Central memory CD4-positive, alpha-beta T cell (primary cell): ENCODE measurements around the gene KBTBD8.

ENCODE experiments used
- DNase-seq: peaks from one replicate; pipeline ENCODE4 v3.0.0; 2022

Gene KBTBD8

GRCh38 chr3:67000009-67000408 lies 1.9 kb downstream of the KBTBD8 start:
- DNase-seq: no peak

- DNase-seq: no peak
Observed at GRCh38 chr3:67001086-67001861, 3.2 kb downstream of the KBTBD8 start.

GRCh38 chr3:67005974-67006373 lies 7.9 kb downstream of the KBTBD8 start:
- DNase-seq: no peak

- no peak for DNase-seq
Observed at GRCh38 chr3:67006460-67006859, 8.4 kb downstream of the KBTBD8 start.

GRCh38 chr3:67008388-67008787 lies 10.3 kb downstream of the KBTBD8 start:
- DNase-seq: no peak

GRCh38 chr3:67009716-67010115 lies 11.6 kb downstream of the KBTBD8 start:
- DNase-seq: no peak

GRCh38 chr3:67011414-67012131 lies 13.5 kb downstream of the KBTBD8 start:
- DNase-seq: no peak

GRCh38 chr3:67012564-67012963 lies 14.5 kb downstream of the KBTBD8 start:
- no peak for DNase-seq

- no peak for DNase-seq
Observed at GRCh38 chr3:67015702-67016484, 17.8 kb downstream of the KBTBD8 start.

GRCh38 chr3:67016522-67017080 lies 18.5 kb downstream of the KBTBD8 start:
- DNase-seq: no peak

GRCh38 chr3:67017211-67017610 lies 19.1 kb downstream of the KBTBD8 start:
- no peak for DNase-seq

GRCh38 chr3:67018105-67018788 lies 20.1 kb downstream of the KBTBD8 start:
- DNase-seq: no peak

GRCh38 chr3:67018789-67019526 lies 20.9 kb downstream of the KBTBD8 start:
- no peak for DNase-seq

GRCh38 chr3:67028001-67028784 lies 30.1 kb downstream of the KBTBD8 start:
- no peak for DNase-seq

- DNase-seq: no peak
Observed at GRCh38 chr3:67030785-67031740, 33.0 kb downstream of the KBTBD8 start.

- DNase-seq: no peak
Observed at GRCh38 chr3:67031986-67032385, 33.9 kb downstream of the KBTBD8 start.

- no peak for DNase-seq
Observed at GRCh38 chr3:67033079-67033478, 35.0 kb downstream of the KBTBD8 start.

- no peak for DNase-seq
Observed at GRCh38 chr3:67034371-67034770, 36.3 kb downstream of the KBTBD8 start.

- no peak for DNase-seq
Observed at GRCh38 chr3:67037615-67038014, 39.5 kb downstream of the KBTBD8 start.

- no peak for DNase-seq
Observed at GRCh38 chr3:67044295-67044694, 46.2 kb downstream of the KBTBD8 start.
